ENCODE data around the gene BRD1. TPM values are rescaled to one million over a fixed set of nuclear protein-coding genes. Genes with fewer than 3 reads are reported as not detected.

BRD1 gene
- total and polyA plus RNA-seq, 2 experiments from 2014 or later = 12.3 to 33.8 TPM

DNA sequence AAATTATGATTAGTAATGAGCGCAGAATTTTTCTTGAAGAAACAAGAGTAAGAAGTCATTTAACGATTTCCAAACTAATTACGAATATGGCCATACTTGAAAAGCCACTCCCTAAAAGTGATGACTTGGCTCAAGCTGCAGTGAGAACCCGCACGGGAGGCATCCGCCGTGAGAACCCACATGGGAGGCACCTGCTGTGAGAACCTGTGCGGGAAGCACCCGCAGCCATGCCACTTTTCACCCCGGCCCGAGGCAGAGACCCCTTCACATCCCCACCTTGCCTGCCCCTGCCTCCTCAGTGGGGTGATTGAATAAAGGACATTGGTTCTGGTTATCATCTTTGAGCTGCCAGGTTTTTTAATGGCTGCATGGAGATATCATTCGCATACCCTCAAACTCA lies 89.7 kb downstream of the BRD1 start:
- Histone ChIP-seq H2AFZ (no peak overlapping the region), H3K36me3 (ENCODE audit: insufficient read depth) (no peaks in the 10 kb centered on the region), H3K9me2 (ENCODE audit: insufficient read depth) (no peaks in the 10 kb centered on the region), H3K4me1 (ENCODE audit: insufficient read depth) (no peaks in the 10 kb centered on the region), H3K4me2 (no peak overlapping the region), H3K79me2 (replicated peaks; ENCODE audit: insufficient read depth) (no peaks in the 10 kb centered on the region), H4K20me1 (replicated peaks; ENCODE audit: insufficient read depth) (no peaks in the 10 kb centered on the region), H3K4me3 (no peak overlapping the region), H3F3A (replicated peaks; ENCODE audit: low read depth) (no peaks in the 10 kb centered on the region), H3K27me3 (ENCODE audit: insufficient read depth) (no peaks in the 10 kb centered on the region), H3K27ac (ENCODE audit: low read depth) (no peak overlapping the region)
- Mint-ChIP-seq H3K27me3 (ENCODE audit: insufficient read depth, low read depth, poor library complexity) (peaks cover 9% of the 10 kb centered on the region), H3K27ac (no peak overlapping the region), H3K36me3 (ENCODE audit: low read depth) (peaks cover 13% of the 10 kb centered on the region; the same call in 2 of the 3 replicates), H3K4me1 (peaks cover 5% of the 10 kb centered on the region; the same call in 2 of the 3 replicates), H3K4me3 (no peak overlapping the region), H3K9me3 (peaks cover 53% of the 10 kb centered on the region)
- TF ChIP-seq, protein P1, sequence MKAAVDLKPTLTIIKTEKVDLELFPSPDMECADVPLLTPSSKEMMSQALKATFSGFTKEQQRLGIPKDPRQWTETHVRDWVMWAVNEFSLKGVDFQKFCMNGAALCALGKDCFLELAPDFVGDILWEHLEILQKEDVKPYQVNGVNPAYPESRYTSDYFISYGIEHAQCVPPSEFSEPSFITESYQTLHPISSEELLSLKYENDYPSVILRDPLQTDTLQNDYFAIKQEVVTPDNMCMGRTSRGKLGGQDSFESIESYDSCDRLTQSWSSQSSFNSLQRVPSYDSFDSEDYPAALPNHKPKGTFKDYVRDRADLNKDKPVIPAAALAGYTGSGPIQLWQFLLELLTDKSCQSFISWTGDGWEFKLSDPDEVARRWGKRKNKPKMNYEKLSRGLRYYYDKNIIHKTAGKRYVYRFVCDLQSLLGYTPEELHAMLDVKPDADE (IDR thresholded peaks at IDR 0.05) = no peak
- TF ChIP-seq, protein P2, sequence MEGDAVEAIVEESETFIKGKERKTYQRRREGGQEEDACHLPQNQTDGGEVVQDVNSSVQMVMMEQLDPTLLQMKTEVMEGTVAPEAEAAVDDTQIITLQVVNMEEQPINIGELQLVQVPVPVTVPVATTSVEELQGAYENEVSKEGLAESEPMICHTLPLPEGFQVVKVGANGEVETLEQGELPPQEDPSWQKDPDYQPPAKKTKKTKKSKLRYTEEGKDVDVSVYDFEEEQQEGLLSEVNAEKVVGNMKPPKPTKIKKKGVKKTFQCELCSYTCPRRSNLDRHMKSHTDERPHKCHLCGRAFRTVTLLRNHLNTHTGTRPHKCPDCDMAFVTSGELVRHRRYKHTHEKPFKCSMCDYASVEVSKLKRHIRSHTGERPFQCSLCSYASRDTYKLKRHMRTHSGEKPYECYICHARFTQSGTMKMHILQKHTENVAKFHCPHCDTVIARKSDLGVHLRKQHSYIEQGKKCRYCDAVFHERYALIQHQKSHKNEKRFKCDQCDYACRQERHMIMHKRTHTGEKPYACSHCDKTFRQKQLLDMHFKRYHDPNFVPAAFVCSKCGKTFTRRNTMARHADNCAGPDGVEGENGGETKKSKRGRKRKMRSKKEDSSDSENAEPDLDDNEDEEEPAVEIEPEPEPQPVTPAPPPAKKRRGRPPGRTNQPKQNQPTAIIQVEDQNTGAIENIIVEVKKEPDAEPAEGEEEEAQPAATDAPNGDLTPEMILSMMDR (conservative IDR thresholded peaks at IDR 0.05; ENCODE audit: low read depth in 2 of 2) = no peak
- no peak for TF ChIP-seq EZH2 (IDR thresholded peaks at IDR 0.05; ENCODE audit: low read depth, unreplicated experiment)
- no peak for TF ChIP-seq ZNF114 (CRISPR knock-in tag; IDR thresholded peaks at IDR 0.05)
- no peak for TF ChIP-seq EZH2phosphoT487 (IDR thresholded peaks at IDR 0.05; ENCODE audit: unreplicated experiment)
- TF ChIP-seq, protein P3, sequence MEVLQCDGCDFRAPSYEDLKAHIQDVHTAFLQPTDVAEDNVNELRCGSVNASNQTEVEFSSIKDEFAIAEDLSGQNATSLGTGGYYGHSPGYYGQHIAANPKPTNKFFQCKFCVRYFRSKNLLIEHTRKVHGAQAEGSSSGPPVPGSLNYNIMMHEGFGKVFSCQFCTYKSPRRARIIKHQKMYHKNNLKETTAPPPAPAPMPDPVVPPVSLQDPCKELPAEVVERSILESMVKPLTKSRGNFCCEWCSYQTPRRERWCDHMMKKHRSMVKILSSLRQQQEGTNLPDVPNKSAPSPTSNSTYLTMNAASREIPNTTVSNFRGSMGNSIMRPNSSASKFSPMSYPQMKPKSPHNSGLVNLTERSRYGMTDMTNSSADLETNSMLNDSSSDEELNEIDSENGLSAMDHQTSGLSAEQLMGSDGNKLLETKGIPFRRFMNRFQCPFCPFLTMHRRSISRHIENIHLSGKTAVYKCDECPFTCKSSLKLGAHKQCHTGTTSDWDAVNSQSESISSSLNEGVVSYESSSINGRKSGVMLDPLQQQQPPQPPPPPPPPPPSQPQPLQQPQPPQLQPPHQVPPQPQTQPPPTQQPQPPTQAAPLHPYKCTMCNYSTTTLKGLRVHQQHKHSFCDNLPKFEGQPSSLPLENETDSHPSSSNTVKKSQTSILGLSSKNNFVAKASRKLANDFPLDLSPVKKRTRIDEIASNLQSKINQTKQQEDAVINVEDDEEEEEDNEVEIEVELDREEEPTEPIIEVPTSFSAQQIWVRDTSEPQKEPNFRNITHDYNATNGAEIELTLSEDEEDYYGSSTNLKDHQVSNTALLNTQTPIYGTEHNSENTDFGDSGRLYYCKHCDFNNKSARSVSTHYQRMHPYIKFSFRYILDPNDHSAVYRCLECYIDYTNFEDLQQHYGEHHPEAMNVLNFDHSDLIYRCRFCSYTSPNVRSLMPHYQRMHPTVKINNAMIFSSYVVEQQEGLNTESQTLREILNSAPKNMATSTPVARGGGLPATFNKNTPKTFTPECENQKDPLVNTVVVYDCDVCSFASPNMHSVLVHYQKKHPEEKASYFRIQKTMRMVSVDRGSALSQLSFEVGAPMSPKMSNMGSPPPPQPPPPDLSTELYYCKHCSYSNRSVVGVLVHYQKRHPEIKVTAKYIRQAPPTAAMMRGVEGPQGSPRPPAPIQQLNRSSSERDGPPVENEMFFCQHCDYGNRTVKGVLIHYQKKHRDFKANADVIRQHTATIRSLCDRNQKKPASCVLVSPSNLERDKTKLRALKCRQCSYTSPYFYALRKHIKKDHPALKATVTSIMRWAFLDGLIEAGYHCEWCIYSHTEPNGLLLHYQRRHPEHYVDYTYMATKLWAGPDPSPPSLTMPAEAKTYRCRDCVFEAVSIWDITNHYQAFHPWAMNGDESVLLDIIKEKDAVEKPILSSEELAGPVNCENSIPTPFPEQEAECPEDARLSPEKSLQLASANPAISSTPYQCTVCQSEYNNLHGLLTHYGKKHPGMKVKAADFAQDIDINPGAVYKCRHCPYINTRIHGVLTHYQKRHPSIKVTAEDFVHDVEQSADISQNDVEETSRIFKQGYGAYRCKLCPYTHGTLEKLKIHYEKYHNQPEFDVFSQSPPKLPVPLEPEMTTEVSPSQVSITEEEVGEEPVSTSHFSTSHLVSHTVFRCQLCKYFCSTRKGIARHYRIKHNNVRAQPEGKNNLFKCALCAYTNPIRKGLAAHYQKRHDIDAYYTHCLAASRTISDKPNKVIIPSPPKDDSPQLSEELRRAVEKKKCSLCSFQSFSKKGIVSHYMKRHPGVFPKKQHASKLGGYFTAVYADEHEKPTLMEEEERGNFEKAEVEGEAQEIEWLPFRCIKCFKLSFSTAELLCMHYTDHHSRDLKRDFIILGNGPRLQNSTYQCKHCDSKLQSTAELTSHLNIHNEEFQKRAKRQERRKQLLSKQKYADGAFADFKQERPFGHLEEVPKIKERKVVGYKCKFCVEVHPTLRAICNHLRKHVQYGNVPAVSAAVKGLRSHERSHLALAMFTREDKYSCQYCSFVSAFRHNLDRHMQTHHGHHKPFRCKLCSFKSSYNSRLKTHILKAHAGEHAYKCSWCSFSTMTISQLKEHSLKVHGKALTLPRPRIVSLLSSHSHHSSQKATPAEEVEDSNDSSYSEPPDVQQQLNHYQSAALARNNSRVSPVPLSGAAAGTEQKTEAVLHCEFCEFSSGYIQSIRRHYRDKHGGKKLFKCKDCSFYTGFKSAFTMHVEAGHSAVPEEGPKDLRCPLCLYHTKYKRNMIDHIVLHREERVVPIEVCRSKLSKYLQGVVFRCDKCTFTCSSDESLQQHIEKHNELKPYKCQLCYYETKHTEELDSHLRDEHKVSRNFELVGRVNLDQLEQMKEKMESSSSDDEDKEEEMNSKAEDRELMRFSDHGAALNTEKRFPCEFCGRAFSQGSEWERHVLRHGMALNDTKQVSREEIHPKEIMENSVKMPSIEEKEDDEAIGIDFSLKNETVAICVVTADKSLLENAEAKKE (CRISPR knock-in tag; IDR thresholded peaks at IDR 0.05) = no peak
- no peak for TF ChIP-seq JUNB (IDR thresholded peaks at IDR 0.05; ENCODE audit: unreplicated experiment)
- no peak for TF ChIP-seq STAT1 (IDR thresholded peaks at IDR 0.05; ENCODE audit: unreplicated experiment)
- TF ChIP-seq, protein P4, sequence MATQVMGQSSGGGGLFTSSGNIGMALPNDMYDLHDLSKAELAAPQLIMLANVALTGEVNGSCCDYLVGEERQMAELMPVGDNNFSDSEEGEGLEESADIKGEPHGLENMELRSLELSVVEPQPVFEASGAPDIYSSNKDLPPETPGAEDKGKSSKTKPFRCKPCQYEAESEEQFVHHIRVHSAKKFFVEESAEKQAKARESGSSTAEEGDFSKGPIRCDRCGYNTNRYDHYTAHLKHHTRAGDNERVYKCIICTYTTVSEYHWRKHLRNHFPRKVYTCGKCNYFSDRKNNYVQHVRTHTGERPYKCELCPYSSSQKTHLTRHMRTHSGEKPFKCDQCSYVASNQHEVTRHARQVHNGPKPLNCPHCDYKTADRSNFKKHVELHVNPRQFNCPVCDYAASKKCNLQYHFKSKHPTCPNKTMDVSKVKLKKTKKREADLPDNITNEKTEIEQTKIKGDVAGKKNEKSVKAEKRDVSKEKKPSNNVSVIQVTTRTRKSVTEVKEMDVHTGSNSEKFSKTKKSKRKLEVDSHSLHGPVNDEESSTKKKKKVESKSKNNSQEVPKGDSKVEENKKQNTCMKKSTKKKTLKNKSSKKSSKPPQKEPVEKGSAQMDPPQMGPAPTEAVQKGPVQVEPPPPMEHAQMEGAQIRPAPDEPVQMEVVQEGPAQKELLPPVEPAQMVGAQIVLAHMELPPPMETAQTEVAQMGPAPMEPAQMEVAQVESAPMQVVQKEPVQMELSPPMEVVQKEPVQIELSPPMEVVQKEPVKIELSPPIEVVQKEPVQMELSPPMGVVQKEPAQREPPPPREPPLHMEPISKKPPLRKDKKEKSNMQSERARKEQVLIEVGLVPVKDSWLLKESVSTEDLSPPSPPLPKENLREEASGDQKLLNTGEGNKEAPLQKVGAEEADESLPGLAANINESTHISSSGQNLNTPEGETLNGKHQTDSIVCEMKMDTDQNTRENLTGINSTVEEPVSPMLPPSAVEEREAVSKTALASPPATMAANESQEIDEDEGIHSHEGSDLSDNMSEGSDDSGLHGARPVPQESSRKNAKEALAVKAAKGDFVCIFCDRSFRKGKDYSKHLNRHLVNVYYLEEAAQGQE (IDR thresholded peaks at IDR 0.05; ENCODE audit: unreplicated experiment) = no peak
- TF ChIP-seq NANOG (IDR thresholded peaks at IDR 0.05; ENCODE audit: borderline replicate concordance) = no peak
- no peak for TF ChIP-seq POLR2AphosphoS5 (IDR thresholded peaks at IDR 0.05; ENCODE audit: low read depth)
- no peak for TF ChIP-seq ZNF331 (CRISPR knock-in tag; IDR thresholded peaks at IDR 0.05; ENCODE audit: low read depth)
- no peak for TF ChIP-seq CREB1 (CRISPR knock-in tag; IDR thresholded peaks at IDR 0.05; ENCODE audit: low read depth)
- no peak for DNase-seq (ENCODE audit: low spot score)
- ATAC-seq = no peak

All from GM23338 (cell line).